OCI-M2 (cell line): ENCODE measurements around the gene MESP2.

Experiments used
- DNase-seq: peaks from one replicate; lab custom pipeline; 2025; ENCODE audit not compliant: unreplicated experiment; lab: John Stamatoyannopoulos, UW

Gene MESP2

DNA sequence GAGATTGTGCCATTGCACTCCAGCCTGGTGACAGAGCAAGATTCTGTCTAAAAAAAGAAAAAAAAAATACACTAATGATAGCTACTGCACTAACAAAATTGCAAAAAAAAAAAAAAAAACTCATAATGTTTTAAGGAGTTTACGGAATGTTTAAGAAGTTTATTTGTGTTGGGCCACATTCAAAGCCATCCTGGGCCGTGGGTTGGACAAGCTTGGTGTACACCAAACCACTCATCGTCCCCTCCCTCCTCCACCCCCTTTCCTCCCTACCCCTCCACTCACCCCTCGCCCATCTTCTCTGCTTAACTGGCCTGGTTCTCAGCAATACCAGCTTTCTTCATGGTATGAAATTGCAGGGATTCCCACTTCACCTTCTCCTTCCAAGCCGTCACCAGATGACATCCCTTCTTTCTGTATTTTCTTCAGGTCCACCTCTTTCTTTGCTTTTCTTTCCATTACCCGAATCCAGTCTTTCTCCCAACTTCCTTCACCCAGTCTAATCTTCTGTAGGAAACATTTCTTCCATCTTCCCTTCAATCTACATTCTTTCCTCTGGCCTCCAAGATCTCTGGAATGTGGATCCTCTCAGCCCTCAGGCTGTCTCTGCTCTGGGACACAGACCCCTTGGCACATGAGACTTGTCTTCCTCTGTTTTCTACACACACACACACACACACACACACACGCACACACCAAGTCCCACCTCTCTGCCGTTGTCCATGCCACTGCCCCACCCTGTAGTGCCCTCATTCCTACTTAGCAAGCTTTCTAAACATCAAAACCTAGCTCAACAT lies 21.6 kb upstream of the MESP2 start:
- DNase-seq = no peak

- no peak for DNase-seq
Measured at GRCh38 chr15:89755701-89756100, 20.4 kb upstream of the MESP2 start.

GRCh38 chr15:89756897-89757296 lies 19.2 kb upstream of the MESP2 start:
- no peak for DNase-seq

GRCh38 chr15:89758283-89758682 lies 17.8 kb upstream of the MESP2 start:
- no peak for DNase-seq

DNA sequence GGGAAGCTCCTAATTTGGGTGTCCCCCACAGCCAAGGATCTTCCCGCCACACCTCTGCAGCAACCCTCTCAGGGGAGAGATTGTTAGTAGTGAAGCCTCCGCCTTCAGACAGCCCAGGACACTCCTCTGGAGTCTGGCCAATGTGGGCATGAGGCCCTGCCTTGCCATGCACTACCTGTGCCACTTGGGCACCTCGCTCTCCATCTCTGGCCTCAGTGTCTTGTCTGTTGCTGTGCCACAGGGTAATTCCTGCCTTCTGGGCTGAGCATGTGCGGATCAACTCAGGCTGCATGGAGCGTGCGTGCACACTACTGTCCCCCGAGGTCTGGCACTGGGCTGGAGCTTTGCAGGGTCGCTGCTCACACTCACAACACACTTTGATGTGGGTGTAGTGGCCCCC lies 17.2 kb upstream of the MESP2 start:
- no peak for DNase-seq

GRCh38 chr15:89759835-89760234 lies 16.3 kb upstream of the MESP2 start:
- DNase-seq = no peak

DNA sequence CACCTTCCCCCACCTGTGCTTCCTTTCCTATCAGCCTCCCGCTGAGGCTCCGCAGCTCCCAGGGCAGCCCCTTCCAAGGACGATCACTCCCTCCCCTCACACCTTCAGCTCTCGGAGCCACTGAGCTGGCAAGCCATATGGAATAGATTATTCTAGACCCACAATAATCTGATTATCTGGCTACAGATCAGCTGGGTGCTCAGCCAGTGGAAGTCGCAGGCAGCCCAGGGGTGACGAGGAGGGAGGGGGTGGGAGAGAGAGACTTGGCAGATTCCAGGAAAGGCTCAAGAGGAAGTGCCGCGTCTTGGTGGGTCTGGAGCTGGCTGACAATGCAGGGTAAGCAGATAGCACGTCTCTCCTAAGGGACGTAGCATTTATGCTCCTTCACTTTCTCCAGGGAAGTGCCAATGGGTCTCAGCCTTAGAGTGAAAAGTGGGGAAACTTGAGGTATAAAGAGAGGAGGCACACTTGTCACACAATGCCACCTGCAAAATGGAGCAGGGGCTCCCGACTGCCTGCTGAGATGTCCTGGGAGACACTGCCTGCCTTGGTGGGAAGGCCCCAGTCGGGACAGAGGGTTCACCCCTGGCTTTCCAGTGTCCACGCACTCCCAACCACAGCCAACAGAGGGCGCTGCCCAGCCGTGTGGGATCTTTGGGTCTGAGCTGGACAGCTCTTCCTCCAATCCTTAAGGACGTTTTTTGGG lies 15.7 kb upstream of the MESP2 start:
- DNase-seq = peak; percentile 79

- no peak for DNase-seq
Measured at GRCh38 chr15:89761009-89761831, 14.9 kb upstream of the MESP2 start.

DNA sequence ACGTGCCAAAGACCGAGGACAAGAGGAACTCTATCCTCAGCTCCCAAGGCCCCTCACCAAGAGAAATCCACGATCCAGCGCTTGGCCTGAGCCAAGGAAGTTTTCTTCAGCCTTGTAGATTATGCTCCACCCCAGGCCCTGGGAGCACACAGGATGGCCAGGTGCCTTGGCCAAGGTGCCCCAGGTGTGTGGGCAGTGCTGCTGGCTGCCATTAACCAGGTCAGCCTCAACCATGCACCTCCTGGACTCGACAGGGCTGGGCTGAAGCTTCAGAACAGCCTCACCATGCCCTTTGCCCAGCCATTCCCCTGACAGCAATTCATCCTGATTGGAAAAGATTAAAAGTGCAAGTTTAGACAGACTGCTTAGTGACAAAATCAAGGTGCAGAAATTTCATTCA lies 14.2 kb upstream of the MESP2 start:
- no peak for DNase-seq

GRCh38 chr15:89765694-89766093 lies 10.4 kb upstream of the MESP2 start:
- DNase-seq = no peak

- no peak for DNase-seq
Measured at GRCh38 chr15:89766357-89767311, 9.5 kb upstream of the MESP2 start.

- DNase-seq = no peak
Measured at GRCh38 chr15:89767411-89767915, 8.7 kb upstream of the MESP2 start.

GRCh38 chr15:89768071-89768500 lies 8.0 kb upstream of the MESP2 start:
- DNase-seq = no peak

DNA sequence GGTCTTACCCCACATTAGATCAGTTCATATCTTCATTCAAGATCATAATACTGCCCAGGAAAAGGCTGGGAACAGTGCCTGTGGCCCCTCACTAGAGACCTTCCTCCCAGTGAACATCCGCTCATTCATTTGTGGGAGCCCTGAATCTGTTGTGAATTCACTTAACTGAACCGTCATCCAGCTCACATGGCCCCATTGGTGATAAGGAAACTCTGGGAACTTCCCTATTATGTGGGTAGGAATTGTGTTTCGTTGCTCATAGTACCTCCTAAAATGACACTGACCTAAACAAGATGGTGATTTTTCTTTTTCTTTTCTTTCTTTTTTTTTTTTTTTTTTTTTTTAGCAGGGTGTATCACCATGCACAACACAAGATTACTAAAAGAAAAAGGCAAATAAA lies 6.8 kb upstream of the MESP2 start:
- no peak for DNase-seq

- DNase-seq = no peak
Measured at GRCh38 chr15:89770041-89770440, 6.1 kb upstream of the MESP2 start.

- no peak for DNase-seq
Measured at GRCh38 chr15:89772932-89773583, 3.1 kb upstream of the MESP2 start.

GRCh38 chr15:89774492-89774891 lies 1.6 kb upstream of the MESP2 start:
- no peak for DNase-seq

- no peak for DNase-seq
Measured at GRCh38 chr15:89775815-89776214, 317 bp upstream of the MESP2 start.

GRCh38 chr15:89777073-89777751 lies 1.1 kb downstream of the MESP2 start:
- DNase-seq = no peak
